ENCODE measurements around the gene PLPPR3.

- TF ChIP-seq CTCF (IDR thresholded peaks at IDR 0.05) (no peak), POLR2A (IDR thresholded peaks at IDR 0.05) (no peak)
Measured at GRCh38 chr19:804419-805165, 17.2 kb downstream of the PLPPR3 start.

All from thyroid gland (tissue), 4 donors.